Fibroblast of pulmonary artery (primary cell): Measurements from ENCODE around the gene SAC3D1.

ENCODE experiments used
- DNase-seq: peaks from one replicate; pipeline ENCODE4 v3.0.0-alpha.2; 2010; ENCODE audit warnings: low read depth
- H3K4me3 ChIP-seq: replicated peaks from 2 replicates; pipeline ENCODE4 v1.5.1; 2011; ENCODE audit warnings: low read depth, mild to moderate bottlenecking, control low read depth, low read length, moderate library complexity
- CTCF ChIP-seq: IDR thresholded peaks from 2 replicates; pipeline ENCODE4 v1.5.1; 2011; ENCODE audit warnings: mild to moderate bottlenecking, control low read depth, low read length, inconsistent platforms; ENCODE audit errors: missing control alignments

The SAC3D1 gene

GRCh38 chr11:65065851-65066250 lies 24.8 kb downstream of the SAC3D1 start:
- H3K4me3 ChIP-seq: no peak overlapping the region
- DNase-seq: no peak
- TF ChIP-seq CTCF: no peak

GRCh38 chr11:65066315-65066714 lies 25.3 kb downstream of the SAC3D1 start:
- no peak for DNase-seq
- no peak for TF ChIP-seq CTCF
- H3K4me3 ChIP-seq: no peak overlapping the region

GRCh38 chr11:65066805-65067291 lies 25.8 kb downstream of the SAC3D1 start:
- H3K4me3 ChIP-seq: no peak overlapping the region
- TF ChIP-seq CTCF: no peak
- DNase-seq: no peak

- no peak for TF ChIP-seq CTCF
- no peak overlapping the region for H3K4me3 ChIP-seq
- no peak for DNase-seq
Observed at GRCh38 chr11:65067446-65067845, 26.4 kb downstream of the SAC3D1 start.

- peak; percentile 19 for DNase-seq
- H3K4me3 ChIP-seq: no peak overlapping the region
- TF ChIP-seq CTCF: no peak
Observed at GRCh38 chr11:65069217-65069616, 28.2 kb downstream of the SAC3D1 start.

GRCh38 chr11:65071907-65072630 lies 31.1 kb downstream of the SAC3D1 start:
- TF ChIP-seq CTCF: no peak
- no peak for DNase-seq
- H3K4me3 ChIP-seq: no peak overlapping the region

- H3K4me3 ChIP-seq: no peak overlapping the region
- no peak for DNase-seq
- no peak for TF ChIP-seq CTCF
Observed at GRCh38 chr11:65072631-65072966, 31.6 kb downstream of the SAC3D1 start.
